SK-N-SH treated with all-trans-retinoic acid at 6 μM for 48 hours (cell line): Measurements from ENCODE around the gene GFM2.
"Not testable (repeated sequence)": the region's sequence is repeated elsewhere in the genome, so short reads cannot be mapped to it uniquely, and the experiment has no call there.

Experiments used
- ATAC-seq: fragments of 200-7000 bp; cut with Tn5 transposase; 3 replicates; pipeline ENCODE4 v1.9.1; 2020; ENCODE audit warnings: mild to moderate bottlenecking, moderate library complexity
- ARNTL ChIP-seq: fragments of 450-650 bp; formaldehyde crosslinking; IDR thresholded peaks from 2 replicates; pipeline ENCODE4 v1.5.0; 2020; ENCODE audit warnings: low read depth, mild to moderate bottlenecking, moderate library complexity, borderline replicate concordance
- BACH2 ChIP-seq: fragments of 250-450 bp; sonication (Bioruptor Pico); IDR thresholded peaks from 2 replicates; pipeline ENCODE4 v1.9.0; 2021; ENCODE audit warnings: mild to moderate bottlenecking, borderline replicate concordance
- CREB5 ChIP-seq: fragments of 250-450 bp; sonication (Bioruptor Pico); IDR thresholded peaks from 2 replicates; pipeline ENCODE4 v1.5.1; 2020; ENCODE audit warnings: low read depth, mild to moderate bottlenecking, moderate library complexity
- CSDC2 ChIP-seq: fragments of 250-450 bp; sonication (Bioruptor Pico); IDR thresholded peaks from 2 replicates; pipeline ENCODE4 v1.5.0; 2020; ENCODE audit warnings: mild to moderate bottlenecking, moderate library complexity
- CSRNP3 ChIP-seq: fragments of 250-450 bp; sonication (Bioruptor Pico); IDR thresholded peaks from 2 replicates; pipeline ENCODE4 v1.5.1; 2021; ENCODE audit warnings: mild to moderate bottlenecking, moderate library complexity
- ESRRG ChIP-seq: fragments of 250-450 bp; sonication (Bioruptor Pico); IDR thresholded peaks from 2 replicates; pipeline ENCODE4 v1.6.1; 2021; ENCODE audit warnings: mild to moderate bottlenecking
- GLIS3 ChIP-seq: fragments of 250-450 bp; sonication (Bioruptor Pico); IDR thresholded peaks from 2 replicates; pipeline ENCODE4 v1.5.0; 2020; ENCODE audit warnings: mild to moderate bottlenecking, moderate library complexity
- ISL1 ChIP-seq: fragments of 250-450 bp; sonication (Bioruptor Pico); IDR thresholded peaks from 2 replicates; pipeline ENCODE4 v2.1.2; 2022; ENCODE audit warnings: mild to moderate bottlenecking, moderate library complexity
- OSR1 ChIP-seq: fragments of 250-450 bp; sonication (Bioruptor Pico); IDR thresholded peaks from 2 replicates; pipeline ENCODE4 v1.8.0; 2022; ENCODE audit warnings: moderate library complexity, mild to moderate bottlenecking, inconsistent platforms
- PATZ1 ChIP-seq: fragments of 250-450 bp; sonication (Bioruptor Pico); IDR thresholded peaks from 2 replicates; pipeline ENCODE4 v1.8.0; 2020; ENCODE audit warnings: mild to moderate bottlenecking, moderate library complexity, borderline replicate concordance
- POU6F1 ChIP-seq: fragments of 250-450 bp; sonication (Bioruptor Pico); IDR thresholded peaks from 2 replicates; pipeline ENCODE4 v1.8.0; 2021; ENCODE audit warnings: low read depth, mild to moderate bottlenecking, moderate library complexity, borderline replicate concordance
- PPARA ChIP-seq: fragments of 250-450 bp; sonication (Bioruptor Pico); IDR thresholded peaks from 2 replicates; pipeline ENCODE4 v1.5.0; 2020; ENCODE audit warnings: mild to moderate bottlenecking, borderline replicate concordance
- RARB ChIP-seq: fragments of 250-450 bp; sonication (Bioruptor Pico); IDR thresholded peaks from 2 replicates; pipeline ENCODE4 v1.8.0; 2021; ENCODE audit warnings: mild to moderate bottlenecking, moderate library complexity
- SNAI2 ChIP-seq: fragments of 250-450 bp; sonication (Bioruptor Pico); IDR thresholded peaks from 2 replicates; pipeline ENCODE4 v1.5.0; 2020; ENCODE audit warnings: mild to moderate bottlenecking, moderate library complexity
- TCF4 ChIP-seq: fragments of 250-450 bp; sonication (Bioruptor Pico); IDR thresholded peaks from 2 replicates; pipeline ENCODE4 v1.8.0; 2021; ENCODE audit warnings: mild to moderate bottlenecking, moderate library complexity, borderline replicate concordance
- TSHZ2 ChIP-seq: fragments of 250-450 bp; sonication (Bioruptor Pico); IDR thresholded peaks from 2 replicates; pipeline ENCODE4 v1.5.0; 2020; ENCODE audit warnings: mild to moderate bottlenecking, moderate library complexity
- ZC3H10 ChIP-seq: fragments of 250-450 bp; sonication (Bioruptor Pico); IDR thresholded peaks from 2 replicates; pipeline ENCODE4 v1.5.1; 2021; ENCODE audit warnings: mild to moderate bottlenecking, moderate library complexity
- ZFP3 ChIP-seq: fragments of 250-450 bp; sonication (Bioruptor Pico); IDR thresholded peaks from 2 replicates; pipeline ENCODE4 v1.5.0; 2020; ENCODE audit warnings: mild to moderate bottlenecking, moderate library complexity
- ZFP30 ChIP-seq: fragments of 450-650 bp; formaldehyde crosslinking; IDR thresholded peaks from 2 replicates; pipeline ENCODE4 v1.5.0; 2022; ENCODE audit warnings: mild to moderate bottlenecking, moderate library complexity
- ZNF565 ChIP-seq: fragments of 450-650 bp; formaldehyde crosslinking; conservative IDR thresholded peaks from 2 replicates; pipeline ENCODE4 v1.5.0; 2020; ENCODE audit warnings: low read depth, mild to moderate bottlenecking, moderate library complexity
- ZNF70 ChIP-seq: fragments of 450-650 bp; formaldehyde crosslinking; IDR thresholded peaks from 2 replicates; pipeline ENCODE4 v1.5.0; 2020; ENCODE audit warnings: mild to moderate bottlenecking, moderate library complexity
- ZNF8 ChIP-seq: fragments of 450-650 bp; formaldehyde crosslinking; IDR thresholded peaks from 2 replicates; pipeline ENCODE4 v1.5.0; 2020; ENCODE audit warnings: mild to moderate bottlenecking, moderate library complexity

The GFM2 gene

GRCh38 chr5:74761241-74761640 lies 5.7 kb downstream of the GFM2 start:
- TF ChIP-seq CSDC2 (CRISPR knock-in tag) (no peak), PPARA (CRISPR knock-in tag) (no peak), ZNF8 (CRISPR knock-in tag) (no peak), OSR1 (CRISPR knock-in tag) (no peak), ZFP30 (CRISPR knock-in tag) (no peak), POU6F1 (CRISPR knock-in tag) (no peak), CSRNP3 (CRISPR knock-in tag) (no peak), GLIS3 (no peak), SNAI2 (CRISPR knock-in tag) (no peak), TCF4 (CRISPR knock-in tag) (no peak), TSHZ2 (CRISPR knock-in tag) (no peak), RARB (no peak), CREB5 (CRISPR knock-in tag) (no peak), ESRRG (no peak)
- TF ChIP-seq, all 23 proteins: peak for 0
- no peak; the same call in 2 of the 3 replicates for ATAC-seq

GRCh38 chr5:74748742-74749141 lies 18.2 kb downstream of the GFM2 start:
- not testable (repeated sequence) for ATAC-seq

GRCh38 chr5:74738406-74738805 lies 28.5 kb downstream of the GFM2 start:
- ATAC-seq, result no peak
- TF ChIP-seq SNAI2 (CRISPR knock-in tag) (no peak), BACH2 (no peak), TSHZ2 (CRISPR knock-in tag) (no peak), ISL1 (CRISPR knock-in tag) (no peak), GLIS3 (no peak), ARNTL (CRISPR knock-in tag) (no peak), PPARA (CRISPR knock-in tag) (no peak)
- TF ChIP-seq, all 23 proteins: peak for 0

GRCh38 chr5:74736759-74737158 lies 30.2 kb downstream of the GFM2 start:
- no peak for ATAC-seq
- TF ChIP-seq RARB (no peak), ZFP3 (no peak), ZC3H10 (no peak), CSDC2 (CRISPR knock-in tag) (no peak), GLIS3 (no peak), ZFP30 (CRISPR knock-in tag) (no peak), ZNF565 (CRISPR knock-in tag) (no peak), ARNTL (CRISPR knock-in tag) (no peak), PPARA (CRISPR knock-in tag) (no peak), ESRRG (no peak), OSR1 (CRISPR knock-in tag) (no peak), ZNF70 (CRISPR knock-in tag) (no peak), PATZ1 (CRISPR knock-in tag) (no peak), POU6F1 (CRISPR knock-in tag) (no peak), SNAI2 (CRISPR knock-in tag) (no peak)
